B cell (primary cell): ENCODE data around the gene BRD1. TPM values are rescaled to one million over a fixed set of nuclear protein-coding genes. Genes with fewer than 3 reads are reported as not detected.

ENCODE experiments used
- ATAC-seq: fragments of 200-7000 bp; cut with Tn5 transposase; one replicate; pipeline ENCODE4 v1.10.0; 2021; ENCODE audit warnings: low read depth, mild to moderate bottlenecking, moderate number of reproducible peaks, moderate library complexity
- CTCF ChIA-PET: fragments of 350-600 bp; sonication (Branson Sonifier 250); formaldehyde crosslinking; loops from one replicate; lab custom pipeline; 2021; ENCODE audit warnings: antibody characterized with exemption, inconsistent platforms; lab: Charles Lee
- POLR2A ChIA-PET: fragments of 350-600 bp; sonication (Branson Sonifier 250); formaldehyde crosslinking; loops from one replicate; lab custom pipeline; 2021; ENCODE audit warnings: antibody characterized with exemption; lab: Charles Lee
- DNase-seq: peaks from one replicate; pipeline ENCODE4 v3.0.0; 2013
- H2AFZ ChIP-seq: 2 replicates; pipeline ENCODE4 v1.6.1; 2012; ENCODE audit warnings: mild to moderate bottlenecking, low read depth, low read length; ENCODE audit not compliant: insufficient read depth, poor library complexity, severe bottlenecking
- H3K27ac ChIP-seq, 2 donors: 1 replicate in 1 of 2; 2 replicates in 1 of 2; pipeline ENCODE4 v1.5.1; 2012 to 2013; ENCODE audit warnings: low read length in 2 of 2, mild to moderate bottlenecking in 2 of 2, moderate library complexity in 1 of 2
- H3K27me3 ChIP-seq, 4 experiments: fragments of 200-600 bp in 1 of 4; sonication (generic) in 1 of 4; replicated peaks in 1 of 4; 1 replicate in 2 of 4; 2 replicates in 2 of 4; pipeline versions ENCODE4 v1.6.1 to v1.7.0; 2013 to 2016; ENCODE audit warnings: low read length in 3 of 4, mild to moderate bottlenecking in 2 of 4, mixed read lengths in 1 of 4, moderate library complexity in 1 of 4; ENCODE audit not compliant: insufficient read depth in 4 of 4, control insufficient read depth in 3 of 4; ENCODE audit errors: control extremely low read depth in 1 of 4
- H3K36me3 ChIP-seq, 2 experiments: replicated peaks in 1 of 2; 1 replicate in 1 of 2; 2 replicates in 1 of 2; pipeline versions ENCODE4 v1.6.1 to v1.7.1; 2013; ENCODE audit warnings: low read length in 1 of 2; ENCODE audit not compliant: insufficient read depth in 2 of 2, control insufficient read depth in 1 of 2; ENCODE audit errors: control extremely low read depth in 1 of 2, extremely low read depth in 1 of 2
- H3K4me1 ChIP-seq, 2 donors: fragments of 200-600 bp in 1 of 2; sonication (generic) in 1 of 2; 1 replicate in 1 of 2; 2 replicates in 1 of 2; pipeline versions ENCODE4 v1.5.1 to v1.6.1; 2013 to 2017; ENCODE audit warnings: low read length in 2 of 2; ENCODE audit not compliant: control insufficient read depth in 2 of 2, insufficient read depth in 2 of 2
- H3K4me2 ChIP-seq: replicated peaks from 2 replicates; pipeline ENCODE3; 2012; ENCODE audit warnings: mild to moderate bottlenecking, low read depth, low read length; ENCODE audit not compliant: poor library complexity, severe bottlenecking
- H3K4me3 ChIP-seq, 5 experiments: fragments of 200-600 bp in 1 of 5; sonication (generic) in 1 of 5; 1 replicate in 3 of 5; 2 replicates in 2 of 5; pipeline versions ENCODE4 v1.5.1 to v1.7.0; 2011 to 2016; ENCODE audit warnings: low read length in 4 of 5, mild to moderate bottlenecking in 4 of 5, low read depth in 2 of 5, control low read depth in 1 of 5, moderate library complexity in 1 of 5; ENCODE audit not compliant: insufficient read depth in 1 of 5; ENCODE audit errors: control extremely low read depth in 1 of 5, extremely low read depth in 1 of 5
- H3K79me2 ChIP-seq: fragments of 200-600 bp; sonication (generic); one replicate; pipeline ENCODE4 v1.6.0; 2016; ENCODE audit warnings: low read length; ENCODE audit not compliant: control insufficient read depth, insufficient read depth
- H3K9ac ChIP-seq: fragments of 200-600 bp; sonication (generic); 2 replicates; pipeline ENCODE4 v1.6.1; 2017; ENCODE audit warnings: mild to moderate bottlenecking, low read length, moderate library complexity
- H3K9me3 ChIP-seq, 3 donors: one replicate each; pipeline versions ENCODE4 v1.6.1 to v1.7.1; 2013; ENCODE audit warnings: low read length in 2 of 3; ENCODE audit not compliant: control insufficient read depth in 2 of 3, insufficient read depth in 1 of 3; ENCODE audit errors: control extremely low read depth in 1 of 3
- H4K20me1 ChIP-seq: 2 replicates; pipeline ENCODE4 v1.6.0; 2012; ENCODE audit warnings: mild to moderate bottlenecking, low read length; ENCODE audit not compliant: insufficient read depth, control insufficient read depth, poor library complexity, severe bottlenecking
- H3K27ac Mint-ChIP-seq: one replicate; pipeline ENCODE4 v1.8.0; 2021; ENCODE audit warnings: mixed read lengths
- H3K27me3 Mint-ChIP-seq: one replicate; pipeline ENCODE4 v1.8.0; 2021; ENCODE audit warnings: mixed read lengths
- H3K4me1 Mint-ChIP-seq: one replicate; pipeline ENCODE4 v1.8.0; 2021; ENCODE audit warnings: mixed read lengths
- H3K4me3 Mint-ChIP-seq: one replicate; pipeline ENCODE4 v1.8.0; 2021; ENCODE audit warnings: mixed read lengths
- H3K9me3 Mint-ChIP-seq: one replicate; pipeline ENCODE4 v1.8.0; 2022; ENCODE audit warnings: mixed read lengths; ENCODE audit not compliant: insufficient read depth
- CTCF ChIP-seq: fragments of 200-600 bp; IDR thresholded peaks from one replicate; pipeline ENCODE4 v1.8.0; 2022; ENCODE audit warnings: antibody characterized with exemption, mild to moderate bottlenecking
- EZH2 ChIP-seq: IDR thresholded peaks from 2 replicates; pipeline ENCODE4 v1.6.1; 2012; ENCODE audit warnings: borderline replicate concordance, low read depth, mild to moderate bottlenecking, moderate library complexity, low read length; ENCODE audit not compliant: insufficient read depth, poor library complexity, severe bottlenecking
- WGBS: methylation state at CpG from one replicate; pipeline ENCODE4 v1.1.5; 2013; ENCODE audit warnings: missing lambda C conversion rate; ENCODE audit not compliant: insufficient coverage; 5-methylcytosine and 5-hydroxymethylcytosine counted together
- intact Hi-C: fragments of 100-400 bp; cut with micrococcal nuclease; formaldehyde crosslinking; loops from one replicate; pipeline ENCODE4 v1.10.0; 2022
- polyA plus RNA-seq: library from polyadenylated mRNA; depleted of rRNA; stranded (reverse); fragments of >200 nt; gene quantifications from 2 replicates; pipeline ENCODE4 v1.2.3, GENCODE V29; 2012
- total RNA-seq, 2 donors: library from RNA; stranded (reverse); fragments of 120-200 nt in 1 of 2; gene quantifications; 1 replicate in 1 of 2; 2 replicates in 1 of 2; pipeline versions ENCODE4 v1.2.3 to v1.2.4, GENCODE V29; 2013 to 2022

Gene BRD1
- total and polyA plus RNA-seq, 2 donors (not counting 1 experiment from before 2014, with no cell fraction given), result 16.9 to 73.3 TPM

DNA sequence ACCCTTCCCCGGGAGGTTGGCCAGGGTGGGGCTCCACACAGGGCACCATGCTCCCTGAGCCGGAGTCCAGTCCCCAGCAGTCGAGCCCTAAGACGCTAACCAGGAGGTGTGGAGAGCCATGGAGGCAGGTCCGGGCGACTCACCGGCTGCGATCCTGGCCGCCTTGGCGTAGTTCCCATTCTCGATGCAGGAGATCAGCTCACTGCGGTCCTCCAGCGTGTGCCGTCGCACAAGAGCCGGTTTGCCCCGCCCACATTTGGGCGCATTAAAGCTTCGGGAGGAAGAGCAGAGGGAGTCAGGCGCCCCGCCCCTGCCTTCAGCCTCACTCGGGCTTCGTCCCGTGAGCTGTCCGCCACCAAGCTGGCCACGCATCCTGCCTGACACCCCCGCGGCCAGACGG, 50.8 kb downstream of the BRD1 start:
- H3K27ac Mint-ChIP-seq, result no peak overlapping the region
- Histone ChIP-seq H3K9ac (no peak overlapping the region), H3K4me2 (no peak overlapping the region), H3K4me1 (peaks cover 0 to 3% of the 10 kb centered on the region in 2 donors), H3K4me3 (no peak overlapping the region), H3K27me3 (no peaks in the 10 kb centered on the region), H3K27ac (no peak overlapping the region), H3K36me3 (peaks cover 0 to 63% of the 10 kb centered on the region in 2 experiments), H3K9me3 (no peaks in the 10 kb centered on the region), H3K79me2 (peaks cover 25% of the 10 kb centered on the region), H4K20me1 (peaks cover 73% of the 10 kb centered on the region), H2AFZ (no peak overlapping the region)
- ChIA-PET POLR2A (no interaction called here), CTCF (no interaction called here)
- ATAC-seq (no peak), DNase-seq (no peak)
- H3K9me3 Mint-ChIP-seq, result no peaks in the 10 kb centered on the region
- 95% methylated on average over 29 of the region's 29 CpGs for WGBS
- intact Hi-C loops, result no loop called here
- TF ChIP-seq CTCF, result no peak
- no peak for TF ChIP-seq EZH2
- H3K4me1 Mint-ChIP-seq, result peaks cover 13% of the 10 kb centered on the region
- no peaks in the 10 kb centered on the region for H3K27me3 Mint-ChIP-seq
- H3K4me3 Mint-ChIP-seq, result no peak overlapping the region

- no peak overlapping the region for H3K9ac ChIP-seq
These were observed 51.7 kb downstream of the BRD1 start for GRCh38 chr22:49775867-49776511.

More at GRCh38 chr22:49775867-49776511, 51.7 kb downstream of the BRD1 start:
- Mint-ChIP-seq H3K9me3 (no peaks in the 10 kb centered on the region), H3K27ac (no peak overlapping the region), H3K4me1 (peaks cover 13% of the 10 kb centered on the region), H3K27me3 (no peaks in the 10 kb centered on the region), H3K4me3 (no peak overlapping the region)
- Histone ChIP-seq H3K36me3 (peaks cover 0 to 54% of the 10 kb centered on the region in 2 experiments), H3K27ac (no peak overlapping the region), H2AFZ (no peak overlapping the region), H3K9me3 (no peaks in the 10 kb centered on the region), H3K79me2 (peaks cover 16% of the 10 kb centered on the region), H3K27me3 (no peaks in the 10 kb centered on the region), H3K4me3 (no peak overlapping the region), H3K4me2 (no peak overlapping the region), H3K4me1 (peaks cover 0 to 3% of the 10 kb centered on the region in 2 donors), H4K20me1 (peaks cover 64% of the 10 kb centered on the region)
- no peak for TF ChIP-seq EZH2
- TF ChIP-seq CTCF, result no peak
- intact Hi-C loops, result no loop called here
- ChIA-PET CTCF (no interaction called here), POLR2A (no interaction called here)
- DNase-seq (no peak), ATAC-seq (no peak)
- WGBS, result 97% methylated on average over 27 of the region's 31 CpGs
